Pancreas (tissue), 10 donors: ENCODE data around the gene MICU2. TPM values are rescaled to one million over a fixed set of nuclear protein-coding genes. Genes with fewer than 3 reads are reported as not detected.

ENCODE experiments used
- ATAC-seq, 4 donors: fragments of 200-7000 bp; cut with Tn5 transposase; one replicate each; pipeline versions ENCODE4 v1.8.0 to v1.9.1; 2020; ENCODE audit warnings: mild to moderate bottlenecking in 4 of 4, moderate library complexity in 4 of 4
- DNase-seq, 6 donors: peaks; one replicate each; pipeline ENCODE4 v3.0.0-alpha.2; 2020
- FAIRE-seq: peaks from 2 replicates; lab custom pipeline; 2012; peaks lifted over from hg19 to GRCh38; lab: Jason Lieb, UNC
- H3K27ac ChIP-seq, 4 donors: fragments of 200-600 bp; sonication (generic); 1 replicate in 3 of 4; 2 replicates in 1 of 4; pipeline versions ENCODE4 v1.5.0 to v1.8.0; 2020
- H3K27me3 ChIP-seq, 4 donors: fragments of 200-600 bp; one replicate each; pipeline ENCODE4 v1.8.0; 2021
- H3K36me3 ChIP-seq, 3 donors: fragments of 200-600 bp; sonication (generic) in 1 of 3; one replicate each; pipeline versions ENCODE4 v1.5.0 to v1.8.0; 2020 to 2021
- H3K4me1 ChIP-seq, 3 donors: fragments of 200-600 bp; one replicate each; pipeline ENCODE4 v1.8.0; 2021
- H3K4me3 ChIP-seq, 4 donors: fragments of 200-600 bp; sonication (generic) in 2 of 4; one replicate each; pipeline versions ENCODE4 v1.5.0 to v1.8.0; 2020 to 2021
- H3K9me3 ChIP-seq, 4 donors: fragments of 200-600 bp; one replicate each; pipeline ENCODE4 v1.8.0; 2021
- CTCF ChIP-seq, 4 donors: fragments of 200-600 bp; sonication (generic) in 3 of 4; IDR thresholded peaks; one replicate each; pipeline versions ENCODE4 v1.5.0 to v1.8.0; 2021; ENCODE audit warnings: antibody characterized with exemption in 4 of 4
- WGBS, 2 donors: extraction: QIAGEN DNeasy Blood & Tissue Kit; methylation state at CpG; one replicate each; pipeline ENCODE4 v1.1.7; 2013; 5-methylcytosine and 5-hydroxymethylcytosine counted together
- intact Hi-C, 3 donors: fragments of 100-400 bp; cut with DNase I; formaldehyde crosslinking; loops; one replicate each; pipeline versions ENCODE4 v1.11.1 to v1.14.2; 2022
- polyA plus RNA-seq, 2 donors: library from polyadenylated mRNA; stranded (reverse); fragments of 200-250 nt; gene quantifications; one replicate each; pipeline ENCODE4 v1.2.3, GENCODE V29; 2013
- total RNA-seq, 6 donors: library from RNA; stranded (reverse); fragmentation: NEBNext Ultra II Directional in 4 of 6; extraction: Animal tissue kit (Norgen Biotek cat#: 25700) in 4 of 6; gene quantifications; one replicate each; pipeline versions ENCODE4 v1.2.1 to v1.2.4, GENCODE V29; 2021 to 2023
- donor health status: healthy with polysubstance abuse.
- donor health status: DM: no; HTN: no; CAD: no; lungs with moderate emphysema.
- donor health status: DM: no; HTN: no; CAD: no.
- donor health status: control.
- donor health status: control.
- donor health status: Bipolar disorder and iron deficiency.
- donor health status: DM: yes; HTN: yes; CAD: no.
- donor health status: DM: no; HTN: no; CAD: no.
- donor health status: DM: no; HTN: no; CAD: no.
- donor health status: DM: yes; HTN: yes; CAD: no.

MICU2 gene
- total and polyA plus RNA-seq, 8 donors, result 9.3 to 36.6 (median 14.7) TPM

GRCh38 chr13:21526707-21527540 is 77.0 kb downstream of the MICU2 start:
- Histone ChIP-seq H3K9me3 (no peaks in the 10 kb centered on the region), H3K4me1 (no peaks in the 10 kb centered on the region), H3K27me3 (no peaks in the 10 kb centered on the region), H3K27ac (no peak overlapping the region), H3K36me3 (no peaks in the 10 kb centered on the region), H3K4me3 (no peak overlapping the region)
- no peak for ATAC-seq
- no peak for TF ChIP-seq CTCF (IDR thresholded peaks at IDR 0.05)
- 84 to 87% methylated on average over 6 of the region's 6 CpGs for WGBS, 2 donors
- FAIRE-seq, result no peak
- intact Hi-C loops, result no loop called here
- DNase-seq, result no peak

- H3K9me3 ChIP-seq, result no peaks in the 10 kb centered on the region
- DNase-seq (no peak), FAIRE-seq (no peak), ATAC-seq (no peak)
- H3K27me3 ChIP-seq, result no peaks in the 10 kb centered on the region
- no peak overlapping the region for H3K4me3 ChIP-seq
- H3K4me1 ChIP-seq, result no peaks in the 10 kb centered on the region
- peaks cover 0 to 3% (median 0%) of the 10 kb centered on the region in 3 donors for H3K36me3 ChIP-seq
- TF ChIP-seq CTCF (IDR thresholded peaks at IDR 0.05), result no peak
- 90 to 92% methylated on average over 2 of the region's 2 CpGs for WGBS, 2 donors
- H3K27ac ChIP-seq, result no peak overlapping the region
- intact Hi-C loops, result no loop called here
These were observed 81.1 kb downstream of the MICU2 start for GRCh38 chr13:21522847-21523246.

GRCh38 chr13:21522130-21522529 is 81.8 kb downstream of the MICU2 start:
- no peaks in the 10 kb centered on the region for H3K9me3 ChIP-seq
- DNase-seq (no peak), ATAC-seq (no peak), FAIRE-seq (no peak)
- intact Hi-C loops, result no loop called here
- 92 to 100% methylated on average over 1 of the region's 1 CpG for WGBS, 2 donors
- no peak for TF ChIP-seq CTCF (IDR thresholded peaks at IDR 0.05)
- H3K4me1 ChIP-seq, result no peaks in the 10 kb centered on the region
- no peak overlapping the region for H3K27ac ChIP-seq
- no peaks in the 10 kb centered on the region for H3K27me3 ChIP-seq
- H3K4me3 ChIP-seq, result no peak overlapping the region
- H3K36me3 ChIP-seq, result peaks cover 0 to 3% (median 0%) of the 10 kb centered on the region in 3 donors

GRCh38 chr13:21518617-21519144 is 85.3 kb downstream of the MICU2 start:
- DNase-seq (no peak), FAIRE-seq (no peak), ATAC-seq (no peak)
- H3K4me3 ChIP-seq, result no peak overlapping the region
- no peaks in the 10 kb centered on the region for H3K27me3 ChIP-seq
- TF ChIP-seq CTCF (IDR thresholded peaks at IDR 0.05), result no peak
- H3K9me3 ChIP-seq, result no peaks in the 10 kb centered on the region
- intact Hi-C loops, result no loop called here
- no peak overlapping the region for H3K27ac ChIP-seq
- H3K4me1 ChIP-seq, result no peaks in the 10 kb centered on the region
- WGBS, 2 donors, result 86 to 91% methylated on average over 8 of the region's 8 CpGs
- H3K36me3 ChIP-seq, result peaks cover 0 to 3% (median 0%) of the 10 kb centered on the region in 3 donors

- TF ChIP-seq CTCF (IDR thresholded peaks at IDR 0.05), result no peak
- FAIRE-seq, result no peak
- H3K4me3 ChIP-seq, result no peak overlapping the region
- no peak for DNase-seq
- H3K27ac ChIP-seq, result no peak overlapping the region
- H3K4me1 ChIP-seq, result no peaks in the 10 kb centered on the region
- H3K9me3 ChIP-seq, result no peaks in the 10 kb centered on the region
- no peak for ATAC-seq
- WGBS, 2 donors, result 88 to 94% methylated on average over 16 of the region's 16 CpGs
- no peaks in the 10 kb centered on the region for H3K27me3 ChIP-seq
- peaks cover 0 to 3% (median 0%) of the 10 kb centered on the region in 3 donors for H3K36me3 ChIP-seq
- intact Hi-C loops, result no loop called here
These were observed 86.4 kb downstream of the MICU2 start for GRCh38 chr13:21517576-21517975.
